IMR-90 (cell line): ENCODE results near the gene NEK9. TPM values are rescaled to one million over a fixed set of nuclear protein-coding genes. Genes with fewer than 3 reads are reported as not detected.

Source experiments
- ATAC-seq: fragments of 200-7000 bp; cut with Tn5 transposase; 2 replicates; pipeline ENCODE4 v1.9.1; 2020; ENCODE audit warnings: low read depth, mild to moderate bottlenecking, moderate library complexity
- BruUV-seq: library from RNA; stranded (reverse); fragments of 400-500 nt; replicated peaks from 2 replicates; lab custom pipeline; 2021; lab: Mats Ljungman, UMichigan
- CTCF ChIA-PET: fragments of 300-600 bp; formaldehyde crosslinking; extraction: SDS; loops from one replicate; lab custom pipeline; 2021; ENCODE audit warnings: antibody characterized with exemption; lab: Yijun Ruan, JAX
- POLR2A ChIA-PET: fragments of 300-600 bp; sonication (Branson Sonifier 250); formaldehyde crosslinking; loops from one replicate; lab custom pipeline; 2022; ENCODE audit warnings: antibody characterized with exemption; ENCODE audit not compliant: unreplicated experiment; lab: Charles Lee
- DNase-seq: peaks from one replicate; pipeline ENCODE4 v3.0.0; 2013
- H2AFZ ChIP-seq: replicated peaks from 2 replicates; pipeline ENCODE3; 2013; ENCODE audit warnings: low read length, mild to moderate bottlenecking; ENCODE audit not compliant: poor library complexity
- H2AK5ac ChIP-seq: 2 replicates; pipeline ENCODE4 v1.6.1; 2013; ENCODE audit warnings: low read depth, low read length, inconsistent platforms
- H2AK9ac ChIP-seq: replicated peaks from 2 replicates; pipeline ENCODE3; 2013; ENCODE audit warnings: mild to moderate bottlenecking, low read depth, low read length, moderate library complexity; ENCODE audit not compliant: poor library complexity
- H2BK120ac ChIP-seq: 2 replicates; pipeline ENCODE4 v1.6.1; 2013; ENCODE audit warnings: low read depth, low read length, inconsistent platforms
- H2BK15ac ChIP-seq: 3 replicates; pipeline ENCODE4 v1.6.1; 2013; ENCODE audit warnings: low read depth, low read length, inconsistent platforms
- H2BK20ac ChIP-seq: 2 replicates; pipeline ENCODE4 v1.6.1; 2013; ENCODE audit warnings: low read depth, mild to moderate bottlenecking, inconsistent platforms, low read length, moderate library complexity
- H2BK5ac ChIP-seq: 2 replicates; pipeline ENCODE4 v1.6.1; 2013; ENCODE audit warnings: mild to moderate bottlenecking, low read depth, low read length, inconsistent platforms; ENCODE audit not compliant: poor library complexity, severe bottlenecking
- H3K14ac ChIP-seq: replicated peaks from 2 replicates; pipeline ENCODE4 v1.6.1; 2013; ENCODE audit warnings: low read depth, low read length, inconsistent platforms
- H3K18ac ChIP-seq: 2 replicates; pipeline ENCODE4 v1.6.1; 2013; ENCODE audit warnings: low read depth, low read length, control low read depth
- H3K23ac ChIP-seq: 2 replicates; pipeline ENCODE4 v1.6.1; 2013; ENCODE audit warnings: low read depth, low read length, inconsistent platforms
- H3K27ac ChIP-seq: 2 replicates; pipeline ENCODE4 v1.5.1; 2013; ENCODE audit warnings: mild to moderate bottlenecking, control low read depth, low read length; ENCODE audit not compliant: insufficient read depth
- H3K27me3 ChIP-seq: 2 replicates; pipeline ENCODE4 v1.6.1; 2013; ENCODE audit warnings: low read length; ENCODE audit not compliant: control insufficient read depth, insufficient read depth
- H3K36me3 ChIP-seq: 2 replicates; pipeline ENCODE4 v1.6.1; 2013; ENCODE audit warnings: low read length, mixed read lengths; ENCODE audit not compliant: control insufficient read depth, insufficient read depth
- H3K4ac ChIP-seq: 2 replicates; pipeline ENCODE4 v1.6.1; 2013; ENCODE audit warnings: low read depth, low read length, inconsistent platforms
- H3K4me1 ChIP-seq: 2 replicates; pipeline ENCODE4 v1.6.1; 2013; ENCODE audit warnings: low read length, mixed read lengths; ENCODE audit not compliant: control insufficient read depth, insufficient read depth
- H3K4me2 ChIP-seq: 2 replicates; pipeline ENCODE4 v1.6.1; 2013; ENCODE audit warnings: low read depth, mild to moderate bottlenecking, control low read depth, low read length, moderate library complexity
- H3K4me3 ChIP-seq: 2 replicates; pipeline ENCODE4 v1.5.1; 2013; ENCODE audit warnings: low read depth, mild to moderate bottlenecking, control low read depth, low read length, moderate library complexity; ENCODE audit not compliant: insufficient read depth
- H3K56ac ChIP-seq: 2 replicates; pipeline ENCODE4 v1.6.1; 2013; ENCODE audit warnings: low read length, inconsistent platforms; ENCODE audit not compliant: insufficient read depth; ENCODE audit errors: extremely low read depth
- H3K79me1 ChIP-seq, 2 experiments: 2 replicates each; pipeline ENCODE4 v1.6.1; 2013; ENCODE audit warnings: low read length in 2 of 2, inconsistent platforms in 1 of 2, low read depth in 1 of 2
- H3K9ac ChIP-seq: 2 replicates; pipeline ENCODE4 v1.6.1; 2013; ENCODE audit warnings: low read depth, low read length, control low read depth
- H3K9me1 ChIP-seq: 2 replicates; pipeline ENCODE4 v1.6.1; 2013; ENCODE audit warnings: low read length, inconsistent platforms; ENCODE audit not compliant: insufficient read depth
- H3K9me3 ChIP-seq: 2 replicates; pipeline ENCODE4 v1.6.1; 2013; ENCODE audit warnings: low read length; ENCODE audit not compliant: control insufficient read depth, insufficient read depth
- H4K20me1 ChIP-seq: 2 replicates; pipeline ENCODE4 v1.6.1; 2013; ENCODE audit warnings: low read length, inconsistent platforms; ENCODE audit not compliant: insufficient read depth
- H4K5ac ChIP-seq: 2 replicates; pipeline ENCODE4 v1.6.1; 2013; ENCODE audit warnings: mild to moderate bottlenecking, low read depth, low read length, control low read depth
- H4K8ac ChIP-seq, 2 experiments: 2 replicates each; pipeline ENCODE4 v1.6.1; 2013; ENCODE audit warnings: low read depth in 2 of 2, low read length in 2 of 2, control low read depth in 1 of 2, inconsistent platforms in 1 of 2
- H4K91ac ChIP-seq: 2 replicates; pipeline ENCODE4 v1.6.1; 2013; ENCODE audit warnings: low read depth, low read length, inconsistent platforms; ENCODE audit not compliant: insufficient read depth
- CEBPB ChIP-seq: IDR thresholded peaks from 2 replicates; pipeline ENCODE4 v1.6.1; 2012; ENCODE audit warnings: low read depth, low read length, improper control_type of control experiment
- FOS ChIP-seq: fragments of 150-350 bp; IDR thresholded peaks from 2 replicates; pipeline ENCODE4 v1.6.1; 2016; ENCODE audit warnings: low read depth, low read length
- MAFK ChIP-seq: IDR thresholded peaks from 2 replicates; pipeline ENCODE4 v1.6.1; 2012; ENCODE audit warnings: low read depth, low read length, improper control_type of control experiment
- MAZ ChIP-seq: IDR thresholded peaks from 2 replicates; pipeline ENCODE4 v1.6.1; 2012; ENCODE audit warnings: low read depth, mild to moderate bottlenecking, low read length, improper control_type of control experiment, moderate library complexity, borderline replicate concordance
- MXI1 ChIP-seq: IDR thresholded peaks from 2 replicates; pipeline ENCODE4 v1.6.1; 2012; ENCODE audit warnings: low read depth, mild to moderate bottlenecking, low read length, moderate library complexity, borderline replicate concordance
- NFE2L2 ChIP-seq: fragments of 150-350 bp; IDR thresholded peaks from 2 replicates; pipeline ENCODE4 v1.6.1; 2016; ENCODE audit warnings: low read depth, mild to moderate bottlenecking, low read length
- POLR2A ChIP-seq: IDR thresholded peaks from 2 replicates; pipeline ENCODE4 v1.6.1; 2012; ENCODE audit warnings: mild to moderate bottlenecking, low read depth, low read length
- RAD21 ChIP-seq: IDR thresholded peaks from 2 replicates; pipeline ENCODE4 v1.6.1; 2012; ENCODE audit warnings: low read length, improper control_type of control experiment
- RCOR1 ChIP-seq: IDR thresholded peaks from 2 replicates; pipeline ENCODE4 v1.6.1; 2012; ENCODE audit warnings: mild to moderate bottlenecking, low read length, improper control_type of control experiment; ENCODE audit not compliant: insufficient replicate concordance
- RFX5 ChIP-seq: IDR thresholded peaks from 2 replicates; pipeline ENCODE4 v1.8.0; 2012; ENCODE audit warnings: low read depth, mild to moderate bottlenecking, low read length, moderate library complexity
- SMC3 ChIP-seq: fragments of 150-350 bp; IDR thresholded peaks from 2 replicates; pipeline ENCODE4 v1.6.1; 2016; ENCODE audit warnings: low read depth, mild to moderate bottlenecking, antibody characterized with exemption, low read length, moderate library complexity
- USF2 ChIP-seq: fragments of 150-350 bp; IDR thresholded peaks from 2 replicates; pipeline ENCODE4 v1.6.1; 2017; ENCODE audit warnings: mild to moderate bottlenecking, antibody characterized with exemption, low read length, low read depth
- WGBS, 2 experiments: methylation state at CpG; one replicate each; pipeline versions ENCODE4 v1.1.5 to v1.1.7; 2013; ENCODE audit warnings: missing lambda C conversion rate in 2 of 2; ENCODE audit not compliant: insufficient read length in 1 of 2; ENCODE audit errors: extremely low coverage in 2 of 2; 5-methylcytosine and 5-hydroxymethylcytosine counted together
- dilution Hi-C: fragments of 300-500 bp; cut with HindIII; formaldehyde crosslinking; loops from one replicate; pipeline ENCODE4 v1.14.3; 2018; ENCODE audit warnings: low sequenced_read_pairs; ENCODE audit not compliant: unreplicated experiment
- in situ Hi-C: fragments of 300-500 bp; cut with MboI; formaldehyde crosslinking; loops from 3 replicates; pipeline ENCODE4 v1.14.3; 2019; ENCODE audit warnings: low sequenced_read_pairs, inconsistent platforms, mixed read lengths
- intact Hi-C: fragments of 100-400 bp; cut with micrococcal nuclease; formaldehyde crosslinking; loops from 2 replicates; pipeline ENCODE4 v1.10.0; 2022
- polyA plus RNA-seq, 3 experiments: library from polyadenylated mRNA; depleted of rRNA; stranded (reverse); fragments of >200 nt; gene quantifications; 2 replicates each; pipeline ENCODE4 v1.2.3, GENCODE V29; 2012; ENCODE audit warnings: low replicate concordance in 1 of 3
- total RNA-seq: library from RNA; depleted of rRNA; stranded (reverse); fragments of >200 nt; gene quantifications from 2 replicates; pipeline ENCODE4 v1.2.3, GENCODE V29; 2012

NEK9 gene
- total and polyA plus RNA-seq, 2 of the 4 experiments (the other 2 are of a cell fraction), result 22.9 to 23.2 TPM

GRCh38 chr14:75064205-75064567 is 62.7 kb downstream of the NEK9 start:
- peak overlapping the region; percentile 21; the same call in 1 of the 2 replicates for H3K23ac ChIP-seq
- peak overlapping the region; percentile 92 for H3K4me2 ChIP-seq
- H2BK15ac ChIP-seq, result no peak overlapping the region
- H2AK9ac ChIP-seq, result peak overlapping the region; percentile 47
- ChIA-PET CTCF (interaction anchor here (1.1 kb wide), 2 partner anchors 24 to 119 kb away, joined by 3 read pairs; no protein-coding TSS in a partner anchor), POLR2A (no interaction called here)
- dilution Hi-C loops (no loop called here), in situ Hi-C loops (no loop called here), intact Hi-C loops (no loop called here)
- H3K36me3 ChIP-seq, result no peaks in the 10 kb centered on the region
- no peak overlapping the region for H2BK120ac ChIP-seq
- no peaks in the 10 kb centered on the region for H3K9me3 ChIP-seq
- peaks cover 19 to 34% of the 10 kb centered on the region in 2 experiments for H3K79me1 ChIP-seq
- no peaks in the 10 kb centered on the region for H3K27me3 ChIP-seq
- peak overlapping the region; percentile 93 for H2AFZ ChIP-seq
- H3K14ac ChIP-seq, result peak overlapping the region; percentile 10; the same call in 1 of the 2 replicates
- ATAC-seq, result no peak
- H4K91ac ChIP-seq, result no peak overlapping the region
- no peak for DNase-seq
- peak overlapping the region; percentile 7; the same call in 1 of the 2 replicates for H3K4ac ChIP-seq
- H2AK5ac ChIP-seq, result 0 out of 2 replicates have a peak overlapping the region, but pooled peaks have one; percentile 29
- peak overlapping the region in 1 of 2 experiments; percentile 79; a peak in 3 of 4 replicates for H4K8ac ChIP-seq
- peak overlapping the region; percentile 89 for H3K4me3 ChIP-seq
- no peak overlapping the region for H3K9ac ChIP-seq
- H4K20me1 ChIP-seq, result no peaks in the 10 kb centered on the region
- H2BK20ac ChIP-seq, result no peak overlapping the region
- no peak overlapping the region for H3K27ac ChIP-seq
- H3K4me1 ChIP-seq, result peaks cover 4% of the 10 kb centered on the region; the same call in 1 of the 2 replicates
- no peak for TF ChIP-seq POLR2A
- TF ChIP-seq CEBPB, result no peak
- no peak for TF ChIP-seq MXI1
- no peak for TF ChIP-seq USF2
- no peak for TF ChIP-seq MAFK
- TF ChIP-seq SMC3, result no peak
- TF ChIP-seq RFX5, result no peak
- no peak for TF ChIP-seq RCOR1
- no peak for TF ChIP-seq FOS
- no peak for TF ChIP-seq MAZ
- TF ChIP-seq NFE2L2, result no peak
- no peak for TF ChIP-seq RAD21
- H3K9me1 ChIP-seq, result peaks cover 3% of the 10 kb centered on the region; the same call in 1 of the 2 replicates
- no TSS peak for BruUV-seq
- no peak overlapping the region for H4K5ac ChIP-seq
- H2BK5ac ChIP-seq, result no peak overlapping the region
- H3K56ac ChIP-seq, result no peak overlapping the region
- no CpG with 5 or more reads among the region's 8 CpGs for WGBS, 2 experiments
- H3K18ac ChIP-seq, result no peak overlapping the region
